Pancreas (tissue), 10 donors: Measurements from ENCODE around the gene CHSY3. TPM values are rescaled to one million over a fixed set of nuclear protein-coding genes. Genes with fewer than 3 reads are reported as not detected.

ENCODE experiments used
- ATAC-seq, 4 donors: fragments of 200-7000 bp; cut with Tn5 transposase; one replicate each; pipeline versions ENCODE4 v1.8.0 to v1.9.1; 2020; ENCODE audit warnings: mild to moderate bottlenecking in 4 of 4, moderate library complexity in 4 of 4
- DNase-seq, 6 donors: peaks; one replicate each; pipeline ENCODE4 v3.0.0-alpha.2; 2020
- FAIRE-seq: peaks from 2 replicates; lab custom pipeline; 2012; peaks lifted over from hg19 to GRCh38; lab: Jason Lieb, UNC
- H3K27ac ChIP-seq, 4 donors: fragments of 200-600 bp; sonication (generic); 1 replicate in 3 of 4; 2 replicates in 1 of 4; pipeline versions ENCODE4 v1.5.0 to v1.8.0; 2020
- H3K27me3 ChIP-seq, 4 donors: fragments of 200-600 bp; one replicate each; pipeline ENCODE4 v1.8.0; 2021
- H3K36me3 ChIP-seq, 3 donors: fragments of 200-600 bp; sonication (generic) in 1 of 3; one replicate each; pipeline versions ENCODE4 v1.5.0 to v1.8.0; 2020 to 2021
- H3K4me1 ChIP-seq, 3 donors: fragments of 200-600 bp; one replicate each; pipeline ENCODE4 v1.8.0; 2021
- H3K4me3 ChIP-seq, 4 donors: fragments of 200-600 bp; sonication (generic) in 2 of 4; one replicate each; pipeline versions ENCODE4 v1.5.0 to v1.8.0; 2020 to 2021
- H3K9me3 ChIP-seq, 4 donors: fragments of 200-600 bp; one replicate each; pipeline ENCODE4 v1.8.0; 2021
- CTCF ChIP-seq, 4 donors: fragments of 200-600 bp; sonication (generic) in 3 of 4; IDR thresholded peaks; one replicate each; pipeline versions ENCODE4 v1.5.0 to v1.8.0; 2021; ENCODE audit warnings: antibody characterized with exemption in 4 of 4
- WGBS, 2 donors: extraction: QIAGEN DNeasy Blood & Tissue Kit; methylation state at CpG; one replicate each; pipeline ENCODE4 v1.1.7; 2013; 5-methylcytosine and 5-hydroxymethylcytosine counted together
- intact Hi-C, 3 donors: fragments of 100-400 bp; cut with DNase I; formaldehyde crosslinking; loops; one replicate each; pipeline versions ENCODE4 v1.11.1 to v1.14.2; 2022
- polyA plus RNA-seq, 2 donors: library from polyadenylated mRNA; stranded (reverse); fragments of 200-250 nt; gene quantifications; one replicate each; pipeline ENCODE4 v1.2.3, GENCODE V29; 2013
- total RNA-seq, 6 donors: library from RNA; stranded (reverse); fragmentation: NEBNext Ultra II Directional in 4 of 6; extraction: Animal tissue kit (Norgen Biotek cat#: 25700) in 4 of 6; gene quantifications; one replicate each; pipeline versions ENCODE4 v1.2.1 to v1.2.4, GENCODE V29; 2021 to 2023
- donor health status: healthy with polysubstance abuse.
- donor health status: DM: no; HTN: no; CAD: no; lungs with moderate emphysema.
- donor health status: DM: no; HTN: no; CAD: no.
- donor health status: control.
- donor health status: control.
- donor health status: Bipolar disorder and iron deficiency.
- donor health status: DM: yes; HTN: yes; CAD: no.
- donor health status: DM: no; HTN: no; CAD: no.
- donor health status: DM: no; HTN: no; CAD: no.
- donor health status: DM: yes; HTN: yes; CAD: no.

CHSY3 gene
- total and polyA plus RNA-seq, 8 donors = 0.07 to 1.2 (median 0.16) TPM

GRCh38 chr5:130104895-130105688, 200.8 kb downstream of the CHSY3 start:
- H3K9me3 ChIP-seq = no peaks in the 10 kb centered on the region
- H3K36me3 ChIP-seq = no peaks in the 10 kb centered on the region
- FAIRE-seq = no peak
- no peaks in the 10 kb centered on the region for H3K27me3 ChIP-seq
- H3K4me1 ChIP-seq = no peaks in the 10 kb centered on the region
- no peak overlapping the region for H3K4me3 ChIP-seq
- no peak for ATAC-seq
- H3K27ac ChIP-seq = no peak overlapping the region
- WGBS, 2 donors = 92 to 93% methylated on average over 1 of the region's 1 CpG
- intact Hi-C loops = no loop called here
- TF ChIP-seq CTCF (IDR thresholded peaks at IDR 0.05) = no peak
- no peak for DNase-seq

- TF ChIP-seq CTCF (IDR thresholded peaks at IDR 0.05) = no peak
- no peak for FAIRE-seq
- no peaks in the 10 kb centered on the region for H3K9me3 ChIP-seq
- H3K36me3 ChIP-seq = no peaks in the 10 kb centered on the region
- no peaks in the 10 kb centered on the region for H3K4me1 ChIP-seq
- ATAC-seq = no peak
- no peak for DNase-seq
- intact Hi-C loops = no loop called here
- no peak overlapping the region for H3K27ac ChIP-seq
- no peaks in the 10 kb centered on the region for H3K27me3 ChIP-seq
- no peak overlapping the region for H3K4me3 ChIP-seq
Measured at GRCh38 chr5:130106480-130106879, 202.2 kb downstream of the CHSY3 start.

GRCh38 chr5:130109152-130109551, 204.9 kb downstream of the CHSY3 start:
- DNase-seq (no peak), ATAC-seq (peak in 2 of 4 donors; percentile 62 to 63), FAIRE-seq (peak; percentile 65)
- no peaks in the 10 kb centered on the region for H3K9me3 ChIP-seq
- peak in 3 of 4 donors; percentile 29 to 31 (median 30) for TF ChIP-seq CTCF (IDR thresholded peaks at IDR 0.05)
- 20 to 40% methylated on average over 1 of the region's 1 CpG for WGBS, 2 donors
- no peaks in the 10 kb centered on the region for H3K4me1 ChIP-seq
- H3K27ac ChIP-seq = no peak overlapping the region
- no peaks in the 10 kb centered on the region for H3K27me3 ChIP-seq
- intact Hi-C loops = no loop called here
- H3K36me3 ChIP-seq = no peaks in the 10 kb centered on the region
- H3K4me3 ChIP-seq = no peak overlapping the region

- Histone ChIP-seq H3K27me3 (no peaks in the 10 kb centered on the region), H3K9me3 (no peaks in the 10 kb centered on the region), H3K27ac (no peak overlapping the region), H3K4me1 (no peaks in the 10 kb centered on the region), H3K4me3 (no peak overlapping the region), H3K36me3 (no peaks in the 10 kb centered on the region)
- no peak for DNase-seq
- TF ChIP-seq CTCF (IDR thresholded peaks at IDR 0.05) = no peak
- intact Hi-C loops = no loop called here
- ATAC-seq = no peak
- no peak for FAIRE-seq
Measured at GRCh38 chr5:130110328-130110727, 206.1 kb downstream of the CHSY3 start.

- FAIRE-seq (no peak), ATAC-seq (no peak), DNase-seq (no peak)
- Histone ChIP-seq H3K36me3 (no peaks in the 10 kb centered on the region), H3K27ac (no peak overlapping the region), H3K4me3 (no peak overlapping the region), H3K4me1 (no peaks in the 10 kb centered on the region), H3K27me3 (no peaks in the 10 kb centered on the region), H3K9me3 (no peaks in the 10 kb centered on the region)
- no peak for TF ChIP-seq CTCF (IDR thresholded peaks at IDR 0.05)
- intact Hi-C loops = no loop called here
- WGBS, 2 donors = 41 to 53% methylated on average over 3 of the region's 3 CpGs
Measured at GRCh38 chr5:130111746-130112145, 207.5 kb downstream of the CHSY3 start.
